ENCODE results near the gene ATP1B3. TPM values are rescaled to one million over a fixed set of nuclear protein-coding genes. Genes with fewer than 3 reads are reported as not detected.

The ATP1B3 gene
- total RNA-seq, 1 experiment from 2014 or later = 167 TPM

- H3K4me3 ChIP-seq (ENCODE audit: low read depth, low read length, poor library complexity, severe bottlenecking) = no peak overlapping the region
- BruUV-seq (replicated peaks) = no TSS peak
- intact Hi-C loops (cut with micrococcal nuclease; ENCODE audit: unreplicated experiment) = loop anchor here (2.0 to 10.0 kb wide), 2 partner anchors 162 to 318 kb away; no protein-coding TSS in a partner anchor
- ChIA-PET POLR2A (ENCODE audit: low non-redundant PET) (no interaction called here), CTCF (no interaction called here)
- no peaks in the 10 kb centered on the region for H3K27me3 ChIP-seq (replicated peaks; ENCODE audit: insufficient read depth, low read depth, low read length, poor library complexity)
- H3K36me3 ChIP-seq (ENCODE audit: insufficient read depth, low read length, poor library complexity, severe bottlenecking) = peaks cover 6% of the 10 kb centered on the region
- DNase-seq (ENCODE audit: low spot score) = no peak
- no peak for TF ChIP-seq EZH2 (IDR thresholded peaks at IDR 0.05; ENCODE audit: borderline replicate concordance, low read depth, low read length, poor library complexity, severe bottlenecking)
- no peak for TF ChIP-seq CTCF (conservative IDR thresholded peaks at IDR 0.05; ENCODE audit: low read depth, low read length)
- H3K4me1 ChIP-seq (ENCODE audit: insufficient read depth, low read length, poor library complexity, severe bottlenecking) = no peaks in the 10 kb centered on the region
- no peak overlapping the region for H3K27ac ChIP-seq (ENCODE audit: low read depth, low read length, poor library complexity, severe bottlenecking)
- H3K9me3 ChIP-seq (ENCODE audit: low read depth, low read length, poor library complexity, severe bottlenecking) = no peaks in the 10 kb centered on the region
These were observed 86.9 kb downstream of the ATP1B3 start for GRCh38 chr3:141963301-141963700.

DNA sequence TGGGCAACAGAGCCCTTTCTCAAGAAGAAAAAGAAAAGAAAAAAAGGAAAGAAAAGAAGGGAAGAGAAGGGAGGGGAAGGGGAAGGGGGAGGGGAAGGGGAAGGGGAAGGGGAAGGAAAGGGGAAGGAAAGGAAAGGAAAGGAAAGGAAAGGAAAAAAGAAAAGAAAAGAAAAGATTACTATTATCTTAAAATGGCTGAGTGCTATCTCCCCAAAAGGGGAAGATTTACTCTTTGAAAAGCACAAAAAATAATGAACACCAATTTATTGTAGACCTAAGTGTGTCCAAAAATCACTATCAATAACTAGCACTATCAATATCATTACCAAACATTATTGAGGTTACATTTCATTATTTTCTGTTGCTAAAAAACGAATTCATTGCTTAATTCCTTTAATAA is 89.0 kb downstream of the ATP1B3 start:
- peaks cover 6% of the 10 kb centered on the region for H3K36me3 ChIP-seq (ENCODE audit: insufficient read depth, low read length, poor library complexity, severe bottlenecking)
- no peak for TF ChIP-seq CTCF (conservative IDR thresholded peaks at IDR 0.05; ENCODE audit: low read depth, low read length)
- TF ChIP-seq EZH2 (IDR thresholded peaks at IDR 0.05; ENCODE audit: borderline replicate concordance, low read depth, low read length, poor library complexity, severe bottlenecking) = no peak
- CTCF ChIA-PET = no interaction called here

GRCh38 chr3:141969711-141970110 is 93.3 kb downstream of the ATP1B3 start:
- no peaks in the 10 kb centered on the region for H3K36me3 ChIP-seq (ENCODE audit: insufficient read depth, low read length, poor library complexity, severe bottlenecking)
- H3K4me3 ChIP-seq (ENCODE audit: low read depth, low read length, poor library complexity, severe bottlenecking) = no peak overlapping the region
- no peak for TF ChIP-seq EZH2 (IDR thresholded peaks at IDR 0.05; ENCODE audit: borderline replicate concordance, low read depth, low read length, poor library complexity, severe bottlenecking)
- TF ChIP-seq CTCF (conservative IDR thresholded peaks at IDR 0.05; ENCODE audit: low read depth, low read length) = no peak
- H3K27ac ChIP-seq (ENCODE audit: low read depth, low read length, poor library complexity, severe bottlenecking) = no peak overlapping the region
- no TSS peak for BruUV-seq (replicated peaks)
- ChIA-PET POLR2A (ENCODE audit: low non-redundant PET) (no interaction called here), CTCF (no interaction called here)
- no peaks in the 10 kb centered on the region for H3K4me1 ChIP-seq (ENCODE audit: insufficient read depth, low read length, poor library complexity, severe bottlenecking)
- no peaks in the 10 kb centered on the region for H3K27me3 ChIP-seq (replicated peaks; ENCODE audit: insufficient read depth, low read depth, low read length, poor library complexity)
- no peak for DNase-seq (ENCODE audit: low spot score)
- intact Hi-C loops (cut with micrococcal nuclease; ENCODE audit: unreplicated experiment) = loop anchor here (10.0 kb wide), 1 partner anchor 155 kb away; no protein-coding TSS in a partner anchor
- H3K9me3 ChIP-seq (ENCODE audit: low read depth, low read length, poor library complexity, severe bottlenecking) = no peaks in the 10 kb centered on the region

More for the DNA sequence above, 89.0 kb downstream of the ATP1B3 start:
- no peak for DNase-seq (ENCODE audit: low spot score)
- Histone ChIP-seq H3K9me3 (ENCODE audit: low read depth, low read length, poor library complexity, severe bottlenecking) (no peaks in the 10 kb centered on the region), H3K27ac (ENCODE audit: low read depth, low read length, poor library complexity, severe bottlenecking) (no peak overlapping the region), H3K27me3 (replicated peaks; ENCODE audit: insufficient read depth, low read depth, low read length, poor library complexity) (no peaks in the 10 kb centered on the region), H3K4me1 (ENCODE audit: insufficient read depth, low read length, poor library complexity, severe bottlenecking) (no peaks in the 10 kb centered on the region), H3K4me3 (ENCODE audit: low read depth, low read length, poor library complexity, severe bottlenecking) (no peak overlapping the region)
- no TSS peak for BruUV-seq (replicated peaks)
- POLR2A ChIA-PET (ENCODE audit: low non-redundant PET) = no interaction called here
- intact Hi-C loops (cut with micrococcal nuclease; ENCODE audit: unreplicated experiment) = loop anchor here (10.0 kb wide), 1 partner anchor 159 kb away; no protein-coding TSS in a partner anchor
